Fibroblast of peridontal ligament (primary cell): Measurements from ENCODE around the gene DLG5.
"Not testable (repeated sequence)": the region's sequence is repeated elsewhere in the genome, so short reads cannot be mapped to it uniquely, and the experiment has no call there.

Experiments used
- DNase-seq: peaks from one replicate; pipeline ENCODE4 v3.0.0-alpha.2; 2010; ENCODE audit errors: extremely low read depth

The DLG5 gene

DNA sequence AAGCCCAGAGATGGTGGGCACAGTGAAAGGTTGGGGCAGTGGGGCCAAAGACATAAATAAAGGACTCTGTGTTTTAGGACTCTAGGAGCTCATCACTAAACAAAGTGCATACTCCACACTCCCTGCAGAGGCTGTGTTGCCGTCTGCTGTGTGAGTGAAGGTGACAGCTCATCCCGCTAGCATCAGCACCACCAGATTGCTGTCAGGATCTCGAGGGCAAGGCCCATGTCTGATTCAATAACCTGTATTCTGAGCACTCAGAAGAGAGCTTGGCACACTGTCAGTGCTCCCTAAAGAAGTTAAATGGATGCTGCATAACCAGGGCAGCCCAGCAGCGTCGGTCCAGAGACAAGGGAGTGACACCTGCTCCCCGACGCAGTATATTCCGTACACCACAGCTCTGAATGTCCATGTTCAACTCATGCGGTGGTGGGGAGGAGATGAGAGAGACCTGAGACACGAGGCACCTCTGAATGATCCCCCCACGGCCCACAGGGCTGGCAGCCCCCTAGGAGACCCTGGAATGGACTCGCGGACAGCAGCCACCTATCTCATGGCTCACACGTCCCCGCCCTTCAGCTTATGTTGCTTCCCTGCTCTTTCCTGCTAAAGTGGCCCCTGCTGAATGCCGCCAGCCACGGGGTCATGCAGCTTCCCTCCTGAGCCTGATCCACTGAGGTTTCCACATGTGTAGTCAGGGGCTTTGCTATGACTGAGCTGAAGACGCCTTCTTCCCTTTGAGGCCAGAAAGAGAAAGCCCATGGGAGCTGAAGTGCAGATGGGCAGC, 156.3 kb downstream of the DLG5 start:
- no peak for DNase-seq

DNA sequence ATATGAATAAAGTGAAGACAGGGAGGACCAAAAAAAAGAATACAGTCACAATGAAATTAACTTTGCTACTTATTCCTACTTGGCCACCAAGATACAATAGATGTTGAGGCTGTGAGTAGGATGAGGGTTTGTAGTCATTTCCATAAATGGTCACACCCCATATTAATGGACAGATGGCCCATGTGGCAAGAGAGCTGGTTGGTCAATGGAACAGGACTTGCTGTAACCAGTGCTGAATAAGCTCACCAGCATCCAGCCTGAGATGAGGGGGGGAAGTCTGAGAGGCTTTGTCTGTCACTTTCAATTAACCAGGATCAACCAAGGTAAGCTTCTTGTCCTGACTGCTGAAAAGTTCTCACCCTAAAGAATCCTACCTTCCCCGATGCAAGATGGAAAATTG, 158.5 kb downstream of the DLG5 start:
- DNase-seq, result no peak

GRCh38 chr10:77763453-77764430, 162.8 kb downstream of the DLG5 start:
- DNase-seq, result no peak

- DNase-seq, result not testable (repeated sequence)
These were observed 168.1 kb downstream of the DLG5 start for GRCh38 chr10:77758406-77758805.

DNA sequence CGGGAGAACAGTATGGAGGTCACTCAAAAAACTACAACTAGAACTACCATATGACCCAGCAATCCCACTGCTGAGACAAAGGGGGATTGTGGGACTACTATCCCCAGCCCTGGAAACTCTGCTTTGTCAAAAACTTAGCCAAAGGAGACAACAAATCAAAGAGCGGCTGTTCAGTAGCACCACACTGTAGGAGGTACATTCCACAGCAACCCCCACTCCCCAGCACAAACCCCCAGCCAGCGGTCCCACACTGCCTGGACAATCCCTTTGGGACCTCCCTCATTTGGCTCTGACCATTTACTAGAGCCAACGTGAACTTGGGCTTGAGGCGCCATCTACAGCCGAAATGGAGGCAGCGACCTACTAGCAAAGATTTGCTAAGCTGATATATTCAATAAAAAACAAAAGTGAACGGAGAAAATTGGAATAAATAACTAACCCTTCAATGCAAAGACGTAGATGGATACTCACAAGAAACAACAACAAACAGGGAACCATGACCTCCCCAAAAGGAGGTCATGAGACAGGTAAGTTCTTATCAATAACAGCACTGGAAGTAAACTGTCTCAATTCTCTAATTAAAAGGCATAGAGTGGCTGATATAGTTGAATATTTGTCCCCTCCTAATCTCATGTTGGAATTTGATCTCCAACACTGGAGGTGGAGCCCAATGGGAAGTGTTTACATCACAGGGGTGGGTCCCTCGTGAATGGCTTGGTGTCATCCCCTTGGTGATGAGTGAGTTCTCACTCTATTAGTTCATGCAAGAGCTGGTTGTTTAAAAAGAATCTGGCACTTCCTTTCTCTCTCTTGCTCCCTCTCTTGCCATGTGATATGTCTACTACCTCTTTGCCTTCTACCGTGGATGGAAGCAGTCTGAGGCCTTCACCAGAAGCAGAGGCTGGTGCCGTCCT, 170.0 kb downstream of the DLG5 start:
- peak; percentile 80 for DNase-seq

DNA sequence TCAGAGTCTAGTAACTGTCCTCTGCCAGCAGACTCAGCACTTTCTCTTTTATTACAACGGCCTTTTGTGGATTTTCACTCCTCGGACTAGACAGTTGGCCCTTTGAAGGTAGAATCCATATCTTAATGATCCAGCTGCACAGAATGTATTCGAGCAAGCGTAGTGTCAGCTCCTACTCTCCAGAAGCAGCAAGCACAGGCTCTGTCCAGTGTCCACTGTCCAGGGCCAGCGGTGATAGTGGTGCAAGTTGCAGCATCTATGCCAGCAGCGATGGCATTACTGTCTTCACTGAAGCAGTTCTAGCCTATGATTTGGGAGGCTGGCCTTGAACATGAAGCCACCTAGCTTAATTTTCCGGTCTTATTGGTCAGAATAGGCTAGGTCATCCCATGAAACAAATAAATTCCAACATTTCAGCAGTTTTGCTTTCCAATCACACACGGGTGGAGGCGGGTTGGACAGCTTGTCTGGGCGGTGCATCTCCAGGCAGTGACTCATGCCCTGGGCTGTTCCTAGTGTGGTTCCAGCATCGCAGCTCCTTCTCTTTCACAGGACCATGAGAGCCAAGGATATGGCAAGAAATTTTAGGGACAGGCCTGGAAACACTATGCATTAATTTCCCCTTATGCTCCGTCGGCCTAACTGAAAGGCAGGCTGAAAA, 180.4 kb downstream of the DLG5 start:
- DNase-seq, result peak; percentile 61

GRCh38 chr10:77744245-77744644, 182.3 kb downstream of the DLG5 start:
- no peak for DNase-seq

- no peak for DNase-seq
These were observed 184.4 kb downstream of the DLG5 start for GRCh38 chr10:77742172-77742571.

- DNase-seq, result peak; percentile 63
These were observed 184.8 kb downstream of the DLG5 start for GRCh38 chr10:77741746-77742145.
